Measurements from ENCODE around the gene RPA3. TPM values are rescaled to one million over a fixed set of nuclear protein-coding genes. Genes with fewer than 3 reads are reported as not detected.

RPA3 gene
- polyA plus RNA-seq, 1 experiment = 22.9 TPM

DNA sequence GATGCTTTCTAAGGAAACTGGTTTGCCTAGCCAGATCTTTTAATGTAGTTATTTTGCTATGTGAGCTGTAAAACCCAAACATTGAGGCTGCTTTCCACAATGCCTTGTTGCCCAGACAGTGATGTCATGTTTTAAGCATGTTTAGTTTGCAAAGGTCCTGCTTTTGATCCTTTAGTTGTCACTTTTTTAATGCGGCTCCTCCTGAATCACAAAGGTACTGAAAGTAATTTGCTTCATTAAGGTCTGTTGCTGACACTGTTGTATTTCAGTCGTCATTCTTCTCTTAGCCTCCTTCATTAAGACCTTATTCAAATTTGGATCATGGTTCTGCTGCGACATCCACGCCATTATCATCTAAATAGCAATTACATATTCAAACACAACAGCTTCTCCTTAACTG is 10.6 kb downstream of the RPA3 start:
- POLR2A ChIA-PET = no interaction called here
- DNase-seq (ENCODE audit: low read depth, low spot score) = no peak
- H3K9me3 ChIP-seq (ENCODE audit: control insufficient read depth, insufficient read depth, low read length) = no peaks in the 10 kb centered on the region
- H3K4me3 ChIP-seq (ENCODE audit: low read depth, low read length) = no peak overlapping the region
- H3K27ac ChIP-seq (ENCODE audit: low read depth, low read length) = no peak overlapping the region
- CTCF ChIA-PET = interaction anchor here (0.5 to 1.2 kb wide), 2 partner anchors 27 to 741 kb away, joined by 3 to 6 read pairs; no protein-coding TSS in a partner anchor
- no peak for TF ChIP-seq CTCF (IDR thresholded peaks at IDR 0.05; ENCODE audit: low read depth, low read length)
- H3K27me3 ChIP-seq (ENCODE audit: control insufficient read depth, insufficient read depth, low read length) = no peaks in the 10 kb centered on the region

GRCh38 chr7:7707246-7707645 is 11.2 kb downstream of the RPA3 start:
- no peak for DNase-seq (ENCODE audit: low read depth, low spot score)
- no peak overlapping the region for H3K4me3 ChIP-seq (ENCODE audit: low read depth, low read length)
- H3K27ac ChIP-seq (ENCODE audit: low read depth, low read length) = no peak overlapping the region
- TF ChIP-seq CTCF (IDR thresholded peaks at IDR 0.05; ENCODE audit: low read depth, low read length) = no peak
- ChIA-PET CTCF (interaction anchor here (0.5 to 1.2 kb wide), 2 partner anchors 26 to 741 kb away, joined by 3 to 6 read pairs; no protein-coding TSS in a partner anchor), POLR2A (no interaction called here)
- H3K9me3 ChIP-seq (ENCODE audit: control insufficient read depth, insufficient read depth, low read length) = no peaks in the 10 kb centered on the region
- no peaks in the 10 kb centered on the region for H3K27me3 ChIP-seq (ENCODE audit: control insufficient read depth, insufficient read depth, low read length)

DNA sequence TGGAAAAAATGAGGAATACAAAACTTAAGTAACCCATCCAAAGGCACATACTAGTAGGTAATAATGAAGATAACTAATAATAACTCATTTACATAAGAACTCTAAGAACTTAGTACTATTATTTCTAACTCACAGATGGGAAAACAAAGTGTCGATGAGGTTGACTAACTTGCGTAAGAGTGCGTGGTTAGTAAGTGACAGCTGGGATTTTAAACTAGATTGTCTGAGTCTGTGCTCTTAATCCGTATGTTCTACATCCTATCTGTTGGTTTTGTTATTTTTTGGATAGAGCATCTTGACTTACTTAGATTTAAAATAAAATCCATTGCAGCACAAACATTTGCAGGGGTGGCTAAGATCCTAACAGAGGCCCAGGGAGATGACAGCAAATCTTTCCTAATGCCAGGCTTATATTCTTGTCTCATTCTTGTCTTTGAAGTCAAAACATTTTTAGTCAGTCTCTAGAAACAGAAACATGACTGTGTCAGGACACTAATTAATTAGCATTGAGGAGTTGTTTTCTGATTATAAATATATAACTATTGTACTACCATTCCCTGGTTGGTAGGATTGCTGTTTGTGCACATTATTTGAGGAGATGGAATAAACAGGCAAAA is 11.7 kb downstream of the RPA3 start:
- POLR2A ChIA-PET = no interaction called here
- Histone ChIP-seq H3K27me3 (ENCODE audit: control insufficient read depth, insufficient read depth, low read length) (no peaks in the 10 kb centered on the region), H3K4me3 (ENCODE audit: low read depth, low read length) (no peak overlapping the region), H3K27ac (ENCODE audit: low read depth, low read length) (no peak overlapping the region), H3K9me3 (ENCODE audit: control insufficient read depth, insufficient read depth, low read length) (no peaks in the 10 kb centered on the region)
- CTCF ChIA-PET = no interaction called here
- no peak for TF ChIP-seq CTCF (IDR thresholded peaks at IDR 0.05; ENCODE audit: low read depth, low read length)
- no peak for DNase-seq (ENCODE audit: low read depth, low spot score)

- CTCF ChIA-PET = no interaction called here
- no peak overlapping the region for H3K4me3 ChIP-seq (ENCODE audit: low read depth, low read length)
- H3K27me3 ChIP-seq (ENCODE audit: control insufficient read depth, insufficient read depth, low read length) = no peaks in the 10 kb centered on the region
- H3K27ac ChIP-seq (ENCODE audit: low read depth, low read length) = no peak overlapping the region
- POLR2A ChIA-PET = no interaction called here
- H3K9me3 ChIP-seq (ENCODE audit: control insufficient read depth, insufficient read depth, low read length) = no peaks in the 10 kb centered on the region
- no peak for DNase-seq (ENCODE audit: low read depth, low spot score)
- no peak for TF ChIP-seq CTCF (IDR thresholded peaks at IDR 0.05; ENCODE audit: low read depth, low read length)
These were observed 12.3 kb downstream of the RPA3 start for GRCh38 chr7:7706101-7706511.

GRCh38 chr7:7705318-7705717 is 13.1 kb downstream of the RPA3 start:
- H3K27me3 ChIP-seq (ENCODE audit: control insufficient read depth, insufficient read depth, low read length) = no peaks in the 10 kb centered on the region
- TF ChIP-seq CTCF (IDR thresholded peaks at IDR 0.05; ENCODE audit: low read depth, low read length) = no peak
- CTCF ChIA-PET = interaction anchor here (1.1 kb wide), 1 partner anchor 24 kb away, joined by 4 read pairs; no protein-coding TSS in a partner anchor
- H3K27ac ChIP-seq (ENCODE audit: low read depth, low read length) = no peak overlapping the region
- DNase-seq (ENCODE audit: low read depth, low spot score) = no peak
- no peak overlapping the region for H3K4me3 ChIP-seq (ENCODE audit: low read depth, low read length)
- H3K9me3 ChIP-seq (ENCODE audit: control insufficient read depth, insufficient read depth, low read length) = no peaks in the 10 kb centered on the region
- POLR2A ChIA-PET = no interaction called here
